Measurements from ENCODE around the gene ZDHHC5.
A peak's percentile ranks its signal among the peaks of the same experiment; 100 is the strongest.
"Not testable (repeated sequence)": the region's sequence is repeated elsewhere in the genome, so short reads cannot be mapped to it uniquely, and the experiment has no call there.

Gene ZDHHC5

DNA sequence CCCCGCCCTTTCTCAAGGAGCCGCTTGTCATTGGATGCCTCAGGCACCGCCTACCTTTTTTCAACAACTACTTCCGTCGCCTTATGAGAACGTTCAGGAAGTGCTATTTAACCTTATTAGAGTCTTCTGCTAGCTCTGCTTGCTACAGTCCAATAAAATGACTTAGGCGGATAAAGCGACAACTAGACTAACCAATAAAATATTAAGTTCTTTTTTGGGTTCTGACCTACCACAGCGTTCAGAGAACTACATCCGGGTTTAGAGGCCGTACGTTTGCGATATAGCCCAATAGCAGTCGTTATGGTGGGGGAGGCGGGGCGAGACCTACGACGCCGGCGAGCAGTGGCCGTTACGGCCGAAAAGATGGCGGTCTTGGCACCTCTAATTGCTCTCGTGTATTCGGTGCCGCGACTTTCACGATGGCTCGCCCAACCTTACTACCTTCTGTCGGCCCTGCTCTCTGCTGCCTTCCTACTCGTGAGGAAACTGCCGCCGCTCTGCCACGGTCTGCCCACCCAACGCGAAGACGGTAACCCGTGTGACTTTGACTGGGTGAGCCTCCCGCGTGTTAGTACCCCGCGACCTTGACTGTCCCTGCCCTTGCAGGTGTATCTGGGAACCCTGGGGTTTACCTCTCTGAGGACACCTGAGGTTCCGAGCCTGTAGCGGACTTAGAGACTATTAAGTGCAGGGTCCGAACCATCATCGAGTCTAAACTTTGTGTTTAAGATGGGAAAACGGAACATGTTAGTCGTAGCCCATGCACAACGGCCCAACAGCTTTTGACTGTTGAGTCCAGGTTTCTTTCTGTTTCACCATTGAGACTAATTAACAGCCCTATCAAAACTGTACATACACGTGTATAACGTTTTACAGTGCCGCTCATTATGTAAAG is 44.6 kb downstream of the ZDHHC5 start, which contains the start of gene TMX2:
TSS of gene TMX2 (plus strand) at position 338 of the 895 bp plus-strand sequence. CDS start at position 364, 26 bp downstream.
- peak within 1 kb of the TSS; percentile 100 for H3K4me3 ChIP-seq (ENCODE audit: low read depth, low read length)
- TF ChIP-seq, protein P1, sequence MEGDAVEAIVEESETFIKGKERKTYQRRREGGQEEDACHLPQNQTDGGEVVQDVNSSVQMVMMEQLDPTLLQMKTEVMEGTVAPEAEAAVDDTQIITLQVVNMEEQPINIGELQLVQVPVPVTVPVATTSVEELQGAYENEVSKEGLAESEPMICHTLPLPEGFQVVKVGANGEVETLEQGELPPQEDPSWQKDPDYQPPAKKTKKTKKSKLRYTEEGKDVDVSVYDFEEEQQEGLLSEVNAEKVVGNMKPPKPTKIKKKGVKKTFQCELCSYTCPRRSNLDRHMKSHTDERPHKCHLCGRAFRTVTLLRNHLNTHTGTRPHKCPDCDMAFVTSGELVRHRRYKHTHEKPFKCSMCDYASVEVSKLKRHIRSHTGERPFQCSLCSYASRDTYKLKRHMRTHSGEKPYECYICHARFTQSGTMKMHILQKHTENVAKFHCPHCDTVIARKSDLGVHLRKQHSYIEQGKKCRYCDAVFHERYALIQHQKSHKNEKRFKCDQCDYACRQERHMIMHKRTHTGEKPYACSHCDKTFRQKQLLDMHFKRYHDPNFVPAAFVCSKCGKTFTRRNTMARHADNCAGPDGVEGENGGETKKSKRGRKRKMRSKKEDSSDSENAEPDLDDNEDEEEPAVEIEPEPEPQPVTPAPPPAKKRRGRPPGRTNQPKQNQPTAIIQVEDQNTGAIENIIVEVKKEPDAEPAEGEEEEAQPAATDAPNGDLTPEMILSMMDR (IDR thresholded peaks at IDR 0.05; ENCODE audit: low read depth, low read length): no peak

DNA sequence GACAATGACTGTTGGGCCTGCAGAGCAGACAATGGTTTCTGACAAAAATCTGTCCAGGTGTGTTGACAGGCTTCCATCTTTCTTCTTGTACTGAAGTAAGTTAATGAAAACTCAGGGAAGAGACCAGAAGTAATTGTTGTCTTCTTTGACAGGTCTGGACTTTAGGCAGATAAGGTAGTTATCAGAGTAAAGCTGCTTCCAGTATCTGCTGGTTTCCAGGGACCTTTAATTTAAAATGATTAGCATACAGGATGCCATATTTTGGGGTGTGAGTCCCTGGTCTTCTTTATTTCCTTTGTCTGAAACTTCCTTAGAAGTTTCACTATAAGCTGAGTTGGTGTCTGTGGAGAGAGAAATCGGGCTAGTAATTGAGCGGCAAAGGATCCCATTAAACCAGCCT is 45.9 kb downstream of the ZDHHC5 start:
- TF ChIP-seq, protein P1 (IDR thresholded peaks at IDR 0.05; ENCODE audit: low read depth, low read length): no peak
- peak overlapping the region; percentile 100 for H3K4me3 ChIP-seq (ENCODE audit: low read depth, low read length)

DNA sequence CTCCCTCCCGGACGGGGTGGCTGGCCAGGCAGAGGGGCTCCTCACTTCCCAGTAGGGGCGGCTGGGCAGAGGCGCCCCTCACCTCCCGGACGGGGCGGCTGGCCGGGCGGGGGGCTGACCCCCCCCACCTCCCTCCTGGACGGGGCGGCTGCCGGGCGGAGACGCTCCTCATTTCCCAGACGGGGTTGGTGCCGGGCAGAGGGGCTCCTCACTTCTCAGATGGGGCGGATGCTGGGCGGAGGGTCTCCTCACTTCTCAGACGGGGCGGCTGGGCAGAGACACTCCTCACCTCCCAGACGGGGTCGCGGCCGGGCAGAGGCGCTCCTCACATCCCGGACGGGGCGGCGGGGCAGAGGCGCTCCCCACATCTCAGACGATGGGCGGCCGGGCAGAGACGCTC is 48.8 kb downstream of the ZDHHC5 start:
- not testable (repeated sequence) for H3K4me3 ChIP-seq (ENCODE audit: low read depth, low read length)

DNA sequence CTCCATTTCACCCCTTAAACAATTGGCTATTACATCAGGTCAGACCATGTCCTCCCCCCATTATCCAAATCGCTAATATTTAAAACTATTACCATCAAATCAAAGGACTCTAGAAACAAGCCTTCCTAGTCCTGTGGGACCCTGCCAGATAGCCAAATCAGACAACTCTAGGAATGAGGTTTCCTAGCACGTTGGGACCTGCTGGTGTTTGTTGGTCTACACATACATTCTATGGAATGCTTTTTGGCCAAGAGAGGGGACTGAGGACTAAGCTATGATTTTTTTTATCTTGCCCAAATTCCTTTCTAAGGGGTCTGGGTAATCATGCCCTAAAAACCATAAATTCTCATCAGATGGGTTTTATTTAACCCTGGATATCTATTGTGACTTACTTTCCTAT is 59.3 kb downstream of the ZDHHC5 start:
- TF ChIP-seq, protein P1 (IDR thresholded peaks at IDR 0.05; ENCODE audit: low read depth, low read length): no peak
- no peak overlapping the region for H3K4me3 ChIP-seq (ENCODE audit: low read depth, low read length)

DNA sequence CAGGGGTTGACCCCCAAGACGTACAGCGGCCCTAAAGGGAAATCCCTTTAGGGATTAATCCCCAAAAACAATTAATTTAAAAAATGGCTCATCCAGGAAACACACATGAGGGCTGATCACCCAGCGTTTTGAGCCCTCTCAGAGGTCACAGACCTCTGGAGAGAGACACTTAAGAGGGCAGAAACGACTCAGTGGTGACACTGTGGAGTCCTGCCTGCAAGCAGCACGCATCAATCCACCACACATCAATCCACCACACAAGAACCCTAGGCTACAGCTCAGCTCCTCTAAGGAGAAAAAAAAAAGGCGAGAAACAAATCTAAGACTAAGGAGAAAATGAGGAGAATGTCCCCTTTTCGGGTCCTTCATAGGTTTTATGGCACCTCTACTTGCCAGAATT is 60.9 kb downstream of the ZDHHC5 start:
- TF ChIP-seq, protein P1 (IDR thresholded peaks at IDR 0.05; ENCODE audit: low read depth, low read length): no peak
- H3K4me3 ChIP-seq (ENCODE audit: low read depth, low read length): no peak overlapping the region

DNA sequence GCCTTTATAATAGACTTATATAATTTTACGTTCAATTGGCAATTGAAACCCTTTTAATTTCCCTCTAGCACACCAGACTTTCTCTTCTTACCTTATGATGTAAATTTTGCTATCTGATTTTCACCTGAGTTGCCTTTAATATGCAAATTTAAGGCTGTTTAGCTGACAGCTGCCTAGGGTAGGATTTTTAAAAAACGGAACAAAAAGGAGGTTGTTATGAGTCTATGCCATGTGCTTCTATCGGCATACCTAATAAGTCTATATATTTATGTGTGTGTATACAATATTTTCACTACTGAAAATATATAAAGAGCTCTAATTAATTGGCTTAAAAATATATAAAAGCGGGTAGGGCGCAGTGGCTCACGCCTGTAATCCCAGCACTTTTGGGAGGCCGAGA is 61.6 kb downstream of the ZDHHC5 start:
- TF ChIP-seq, protein P1 (IDR thresholded peaks at IDR 0.05; ENCODE audit: low read depth, low read length): no peak
- no peak overlapping the region for H3K4me3 ChIP-seq (ENCODE audit: low read depth, low read length)

DNA sequence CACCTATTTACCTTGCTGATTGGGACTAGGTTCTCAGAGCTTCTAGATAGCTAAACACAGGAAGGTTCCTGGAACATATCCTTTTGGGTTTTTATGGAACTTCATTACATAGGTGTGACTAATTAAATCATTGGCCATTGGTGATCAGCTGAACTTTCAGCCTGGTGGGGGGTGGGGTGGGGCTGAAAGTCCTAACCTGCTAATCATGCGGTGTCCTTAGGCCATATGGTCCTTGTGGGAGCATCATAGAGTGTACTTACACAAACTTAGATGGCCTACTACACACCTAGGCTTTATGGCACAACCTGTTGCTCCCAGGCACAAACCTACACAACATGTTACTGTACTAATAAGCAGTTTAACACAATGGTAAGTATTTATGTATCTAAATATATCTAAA is 64.7 kb downstream of the ZDHHC5 start:
- H3K4me3 ChIP-seq (ENCODE audit: low read depth, low read length): no peak overlapping the region
- TF ChIP-seq, protein P1 (IDR thresholded peaks at IDR 0.05; ENCODE audit: low read depth, low read length): no peak

Data from WI38 (cell line).